Lower leg skin (tissue), 4 donors: Measurements from ENCODE around the gene CIAO3. TPM values are rescaled to one million over a fixed set of nuclear protein-coding genes. Genes with fewer than 3 reads are reported as not detected.

Source experiments
- DNase-seq, 2 donors: peaks; one replicate each; pipeline ENCODE4 v3.0.0-alpha.2; 2019; ENCODE audit warnings: low spot score in 2 of 2
- H3K4me3 ChIP-seq: fragments of 200-600 bp; sonication (generic); 2 replicates; pipeline ENCODE4 v1.5.1; 2017; ENCODE audit warnings: mild to moderate bottlenecking, low read depth; ENCODE audit not compliant: poor library complexity, severe bottlenecking
- CTCF ChIP-seq, 3 donors: fragments of 450-650 bp; IDR thresholded peaks; one replicate each; pipeline ENCODE4 v1.5.1; 2016; ENCODE audit warnings: antibody characterized with exemption in 3 of 3, mild to moderate bottlenecking in 3 of 3, moderate library complexity in 2 of 3
- POLR2A ChIP-seq, 2 donors: fragments of 450-650 bp; IDR thresholded peaks; one replicate each; pipeline ENCODE4 v1.6.1; 2016 to 2017; ENCODE audit warnings: antibody characterized with exemption in 2 of 2, mild to moderate bottlenecking in 1 of 2, moderate library complexity in 1 of 2
- WGBS, 2 donors: methylation state at CpG; one replicate each; pipeline ENCODE4 v1.1.5; 2018; 5-methylcytosine and 5-hydroxymethylcytosine counted together
- intact Hi-C: fragments of 100-400 bp; cut with DNase I; formaldehyde crosslinking; loops from one replicate; pipeline ENCODE4 v1.15.0; 2023; ENCODE audit warnings: low total_unique reads
- total RNA-seq, 4 donors: library from RNA; depleted of rRNA; stranded (reverse); fragments of >200 nt; gene quantifications; one replicate each; pipeline ENCODE4 v1.1.0, GENCODE V29; 2016

The CIAO3 gene
- total RNA-seq, 4 donors from 2014 or later = 34.7 to 75.8 (median 42.2) TPM

GRCh38 chr16:782766-783403 is 42.1 kb upstream of the CIAO3 start:
- no peak for TF ChIP-seq CTCF (IDR thresholded peaks at IDR 0.05)
- TF ChIP-seq POLR2A (IDR thresholded peaks at IDR 0.05) = no peak
- 33 to 43% methylated on average over 16 to 30 of the region's 36 CpGs for WGBS, 2 donors
- no peak for DNase-seq
- no peak overlapping the region for H3K4me3 ChIP-seq
- intact Hi-C loops = loop anchor here (5.0 kb wide), 1 partner anchor 71 kb away; no protein-coding TSS in a partner anchor

- no peak for TF ChIP-seq POLR2A (IDR thresholded peaks at IDR 0.05)
- TF ChIP-seq CTCF (IDR thresholded peaks at IDR 0.05) = no peak
- no peak overlapping the region for H3K4me3 ChIP-seq
- WGBS, 2 donors = 32 to 36% methylated on average over 5 to 6 of the region's 6 CpGs
- no peak for DNase-seq
- intact Hi-C loops = loop anchor here (5.0 kb wide), 1 partner anchor 70 kb away; no protein-coding TSS in a partner anchor
Measured at GRCh38 chr16:782258-782657, 41.5 kb upstream of the CIAO3 start.

- WGBS, 2 donors = 75 to 93% methylated on average over 7 of the region's 19 CpGs
- no peak for DNase-seq
- intact Hi-C loops = loop anchor here (5.0 kb wide), 1 partner anchor 69 kb away; no protein-coding TSS in a partner anchor
- no peak overlapping the region for H3K4me3 ChIP-seq
- TF ChIP-seq POLR2A (IDR thresholded peaks at IDR 0.05) (no peak), CTCF (IDR thresholded peaks at IDR 0.05) (no peak)
Measured at GRCh38 chr16:781346-782010, 40.7 kb upstream of the CIAO3 start.

GRCh38 chr16:780296-780695 is 39.5 kb upstream of the CIAO3 start:
- intact Hi-C loops = loop anchor here (5.0 kb wide), 1 partner anchor 68 kb away; no protein-coding TSS in a partner anchor
- no peak overlapping the region for H3K4me3 ChIP-seq
- no peak for DNase-seq
- WGBS, 2 donors = 83 to 87% methylated on average over 16 of the region's 16 CpGs
- TF ChIP-seq POLR2A (IDR thresholded peaks at IDR 0.05) = no peak
- no peak for TF ChIP-seq CTCF (IDR thresholded peaks at IDR 0.05)

- no peak for TF ChIP-seq CTCF (IDR thresholded peaks at IDR 0.05)
- no peak for TF ChIP-seq POLR2A (IDR thresholded peaks at IDR 0.05)
- no peak for DNase-seq
- no peak overlapping the region for H3K4me3 ChIP-seq
- intact Hi-C loops = no loop called here
- WGBS, 2 donors = 82 to 83% methylated on average over 9 to 13 of the region's 13 CpGs
Measured at GRCh38 chr16:779561-779960, 38.8 kb upstream of the CIAO3 start.
